ENCODE results near the gene UBE2E1. TPM values are rescaled to one million over a fixed set of nuclear protein-coding genes. Genes with fewer than 3 reads are reported as not detected.
"Not testable (repeated sequence)": the region's sequence is repeated elsewhere in the genome, so short reads cannot be mapped to it uniquely, and the experiment has no call there.

Gene UBE2E1
- total RNA-seq, 1 donor from 2014 or later: 124 TPM

GRCh38 chr3:23916886-23917678, 111.3 kb downstream of the UBE2E1 start, which contains the start of the genes NKIRAS1 and RPL15:
Gene NKIRAS1, minus strand, starts transcription at chr3:23916990. Its CDS starts 6,086 bp downstream, at chr3:23910904.
Gene RPL15, plus strand, starts transcription at chr3:23917132. Its CDS starts 728 bp downstream, at chr3:23917860.
- H3K36me3 ChIP-seq (ENCODE audit: control insufficient read depth, insufficient read depth, low read length): peaks cover 7% of the 10 kb centered on the region
- peak within 1 kb of the TSS; percentile 100 for H3K4me3 ChIP-seq (ENCODE audit: low read depth, low read length)
- no peaks in the 10 kb centered on the region for H3K27me3 ChIP-seq (ENCODE audit: control insufficient read depth, insufficient read depth, low read length)
- TF ChIP-seq, protein P1, sequence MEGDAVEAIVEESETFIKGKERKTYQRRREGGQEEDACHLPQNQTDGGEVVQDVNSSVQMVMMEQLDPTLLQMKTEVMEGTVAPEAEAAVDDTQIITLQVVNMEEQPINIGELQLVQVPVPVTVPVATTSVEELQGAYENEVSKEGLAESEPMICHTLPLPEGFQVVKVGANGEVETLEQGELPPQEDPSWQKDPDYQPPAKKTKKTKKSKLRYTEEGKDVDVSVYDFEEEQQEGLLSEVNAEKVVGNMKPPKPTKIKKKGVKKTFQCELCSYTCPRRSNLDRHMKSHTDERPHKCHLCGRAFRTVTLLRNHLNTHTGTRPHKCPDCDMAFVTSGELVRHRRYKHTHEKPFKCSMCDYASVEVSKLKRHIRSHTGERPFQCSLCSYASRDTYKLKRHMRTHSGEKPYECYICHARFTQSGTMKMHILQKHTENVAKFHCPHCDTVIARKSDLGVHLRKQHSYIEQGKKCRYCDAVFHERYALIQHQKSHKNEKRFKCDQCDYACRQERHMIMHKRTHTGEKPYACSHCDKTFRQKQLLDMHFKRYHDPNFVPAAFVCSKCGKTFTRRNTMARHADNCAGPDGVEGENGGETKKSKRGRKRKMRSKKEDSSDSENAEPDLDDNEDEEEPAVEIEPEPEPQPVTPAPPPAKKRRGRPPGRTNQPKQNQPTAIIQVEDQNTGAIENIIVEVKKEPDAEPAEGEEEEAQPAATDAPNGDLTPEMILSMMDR (IDR thresholded peaks at IDR 0.05; ENCODE audit: insufficient read depth, low read length, severe bottlenecking): peak; percentile 50
- FAIRE-seq: no peak
- DNase-seq (ENCODE audit: low read depth): peak; percentile 91

GRCh38 chr3:23917679-23918303, 112.0 kb downstream of the UBE2E1 start:
- peak; percentile 29 for DNase-seq (ENCODE audit: low read depth)
- FAIRE-seq: not testable (repeated sequence)

DNA sequence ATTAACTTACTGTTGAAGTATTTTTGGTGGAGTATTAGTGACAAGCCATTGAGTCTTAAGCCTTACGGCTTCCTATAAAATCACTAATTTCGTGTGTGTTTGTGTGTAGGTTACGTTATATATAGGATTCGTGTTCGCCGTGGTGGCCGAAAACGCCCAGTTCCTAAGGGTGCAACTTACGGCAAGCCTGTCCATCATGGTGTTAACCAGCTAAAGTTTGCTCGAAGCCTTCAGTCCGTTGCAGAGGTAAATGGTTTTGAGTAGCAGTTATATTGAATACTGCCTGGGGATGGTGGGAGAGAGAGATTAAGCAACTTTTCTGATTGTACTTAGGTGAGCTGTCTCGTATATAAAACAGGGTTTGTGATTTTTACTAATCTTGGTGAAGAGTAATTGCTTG, 112.6 kb downstream of the UBE2E1 start:
- H3K36me3 ChIP-seq (ENCODE audit: control insufficient read depth, insufficient read depth, low read length); DNase-seq (ENCODE audit: low read depth); FAIRE-seq; H3K27me3 ChIP-seq (ENCODE audit: control insufficient read depth, insufficient read depth, low read length): not testable (repeated sequence)
- peak overlapping the region; percentile 100 for H3K4me3 ChIP-seq (ENCODE audit: low read depth, low read length)

More at GRCh38 chr3:23917679-23918303, 112.0 kb downstream of the UBE2E1 start:
- not testable (repeated sequence) for H3K27me3 ChIP-seq (ENCODE audit: control insufficient read depth, insufficient read depth, low read length); H3K36me3 ChIP-seq (ENCODE audit: control insufficient read depth, insufficient read depth, low read length)
- H3K4me3 ChIP-seq (ENCODE audit: low read depth, low read length): peak overlapping the region; percentile 100

DNA sequence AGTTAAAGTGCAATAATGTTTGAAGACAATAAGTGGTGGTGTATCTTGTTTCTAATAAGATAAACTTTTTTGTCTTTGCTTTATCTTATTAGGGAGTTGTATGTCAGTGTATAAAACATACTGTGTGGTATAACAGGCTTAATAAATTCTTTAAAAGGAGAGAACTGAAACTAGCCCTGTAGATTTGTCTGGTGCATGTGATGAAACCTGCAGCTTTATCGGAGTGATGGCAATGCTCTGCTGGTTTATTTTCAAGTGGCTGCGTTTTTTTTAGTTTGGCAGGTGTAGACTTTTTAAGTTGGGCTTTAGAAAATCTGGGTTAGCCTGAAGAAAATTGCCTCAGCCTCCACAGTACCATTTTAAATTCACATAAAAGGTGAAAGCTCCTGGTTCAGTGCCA, 113.9 kb downstream of the UBE2E1 start:
- no peak overlapping the region for H3K4me3 ChIP-seq (ENCODE audit: low read depth, low read length)
- no peak for FAIRE-seq

GRCh38 chr3:23920151-23920655, 114.4 kb downstream of the UBE2E1 start:
- H3K36me3 ChIP-seq (ENCODE audit: control insufficient read depth, insufficient read depth, low read length): peaks cover 7% of the 10 kb centered on the region
- H3K27me3 ChIP-seq (ENCODE audit: control insufficient read depth, insufficient read depth, low read length): no peaks in the 10 kb centered on the region
- FAIRE-seq: no peak
- H3K4me3 ChIP-seq (ENCODE audit: low read depth, low read length): no peak overlapping the region
- TF ChIP-seq, protein P1 (IDR thresholded peaks at IDR 0.05; ENCODE audit: insufficient read depth, low read length, severe bottlenecking): no peak
- DNase-seq (ENCODE audit: low read depth): no peak

More for the DNA sequence above, 113.9 kb downstream of the UBE2E1 start:
- DNase-seq (ENCODE audit: low read depth): no peak
- no peaks in the 10 kb centered on the region for H3K27me3 ChIP-seq (ENCODE audit: control insufficient read depth, insufficient read depth, low read length)
- TF ChIP-seq, protein P1 (IDR thresholded peaks at IDR 0.05; ENCODE audit: insufficient read depth, low read length, severe bottlenecking): no peak
- H3K36me3 ChIP-seq (ENCODE audit: control insufficient read depth, insufficient read depth, low read length): peaks cover 7% of the 10 kb centered on the region

- no peak overlapping the region for H3K4me3 ChIP-seq (ENCODE audit: low read depth, low read length)
- DNase-seq (ENCODE audit: low read depth): no peak
- TF ChIP-seq, protein P1 (IDR thresholded peaks at IDR 0.05; ENCODE audit: insufficient read depth, low read length, severe bottlenecking): no peak
- peaks cover 7% of the 10 kb centered on the region for H3K36me3 ChIP-seq (ENCODE audit: control insufficient read depth, insufficient read depth, low read length)
- FAIRE-seq: no peak
- no peaks in the 10 kb centered on the region for H3K27me3 ChIP-seq (ENCODE audit: control insufficient read depth, insufficient read depth, low read length)
These were observed 115.3 kb downstream of the UBE2E1 start for GRCh38 chr3:23921052-23921511.

Measured in bronchial epithelial cell (primary cell).